ENCODE measurements around the gene SPART. TPM values are rescaled to one million over a fixed set of nuclear protein-coding genes. Genes with fewer than 3 reads are reported as not detected.

Gene SPART
- total and polyA plus RNA-seq, 2 of the 8 experiments (the other 6 are each of a cell fraction or from before 2014, with no cell fraction given): 27.2 to 74.1 TPM

GRCh38 chr13:36382030-36382429 is 35.8 kb upstream of the SPART start (continued):
- TF ChIP-seq RNF2 (IDR thresholded peaks at IDR 0.05; ENCODE audit: borderline replicate concordance, low read depth, low read length, missing control alignments, poor library complexity, severe bottlenecking): no peak
- TF ChIP-seq TAF7 (optimal IDR thresholded peaks at IDR 0.05; ENCODE audit: borderline replicate concordance, low read depth, low read length): no peak
- no peak for TF ChIP-seq TAF1 (IDR thresholded peaks at IDR 0.05; ENCODE audit: low read depth, low read length)

Measured in H1 (cell line).